ENCODE measurements around the gene SPACA1.

Gene SPACA1

DNA sequence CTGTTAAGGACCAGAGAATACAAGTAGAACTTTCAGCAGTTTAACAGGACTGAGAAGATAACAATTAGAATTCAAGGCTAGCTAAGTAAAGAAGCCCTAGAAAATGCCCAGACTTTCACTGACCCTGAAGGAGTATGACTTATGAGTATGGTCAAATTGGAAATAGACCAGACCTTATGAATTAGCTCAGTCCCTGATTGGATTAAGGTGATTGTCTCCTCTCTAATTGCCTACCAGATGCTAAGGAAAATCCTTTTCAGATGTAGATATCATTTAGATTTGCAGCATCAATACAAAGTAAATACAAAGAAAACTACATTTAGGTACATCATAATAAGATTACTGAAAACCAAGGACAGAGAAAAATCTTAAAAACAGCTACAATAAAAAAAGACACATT, 59.6 kb downstream of the SPACA1 start:
- no peak for DNase-seq

DNA sequence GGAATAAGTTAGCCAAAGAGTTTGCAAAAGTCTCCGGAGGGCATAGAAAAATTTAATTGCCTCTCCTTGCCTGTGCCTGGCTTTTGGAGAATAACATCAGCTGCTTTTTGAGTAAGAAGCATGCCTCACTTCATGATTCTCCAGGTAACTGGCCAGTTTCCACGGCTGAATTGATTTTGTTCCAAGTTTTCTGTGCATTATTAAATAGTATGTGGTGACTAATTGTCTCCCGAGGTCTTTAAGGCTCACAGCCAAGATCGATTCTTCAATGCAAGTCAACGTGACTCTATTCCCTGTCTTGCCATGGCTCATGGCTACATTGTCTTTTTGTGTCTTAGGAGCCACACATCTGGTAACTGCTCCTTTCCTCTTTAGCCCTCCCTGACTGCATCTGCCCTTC, 64.3 kb downstream of the SPACA1 start:
- DNase-seq = no peak

DNA sequence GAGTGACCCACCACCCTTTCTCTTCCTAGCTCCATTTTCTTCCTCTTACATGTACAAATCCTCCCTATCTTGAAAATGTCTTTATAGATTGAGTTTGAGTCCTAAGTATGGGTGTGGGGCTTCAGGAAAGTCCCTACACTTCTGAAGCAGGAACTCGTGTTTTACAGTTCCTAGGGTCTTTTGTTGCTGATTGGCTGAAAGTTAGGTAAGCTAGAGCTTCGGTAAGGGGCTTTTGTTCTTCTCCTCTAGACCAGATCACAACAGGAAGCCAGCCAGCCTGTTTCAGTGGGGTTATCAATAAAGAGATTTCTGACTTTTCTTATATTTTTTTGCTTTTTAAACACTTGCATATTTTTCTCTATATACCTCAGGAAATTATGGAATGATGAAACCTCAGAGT, 67.2 kb downstream of the SPACA1 start:
- DNase-seq = no peak

DNA sequence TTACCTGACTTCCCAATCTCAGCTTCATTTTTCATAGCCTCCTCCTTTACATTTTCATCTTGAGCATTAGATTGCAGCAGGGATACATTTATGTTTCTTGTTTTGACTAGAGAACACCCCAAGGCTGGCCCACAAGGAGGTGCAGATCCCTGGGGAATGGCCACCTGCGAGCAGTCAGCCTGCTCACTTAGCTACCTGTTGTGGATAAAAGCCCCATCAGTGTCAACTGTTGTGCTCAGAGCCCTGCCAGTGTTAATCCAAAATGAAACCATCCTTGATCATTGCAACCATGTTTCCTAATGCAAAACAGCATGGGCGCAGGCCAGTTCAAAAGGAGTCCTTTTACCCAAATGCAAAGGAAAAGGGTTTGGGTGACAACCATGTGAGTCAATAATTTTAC, 67.7 kb downstream of the SPACA1 start:
- no peak for DNase-seq

DNA sequence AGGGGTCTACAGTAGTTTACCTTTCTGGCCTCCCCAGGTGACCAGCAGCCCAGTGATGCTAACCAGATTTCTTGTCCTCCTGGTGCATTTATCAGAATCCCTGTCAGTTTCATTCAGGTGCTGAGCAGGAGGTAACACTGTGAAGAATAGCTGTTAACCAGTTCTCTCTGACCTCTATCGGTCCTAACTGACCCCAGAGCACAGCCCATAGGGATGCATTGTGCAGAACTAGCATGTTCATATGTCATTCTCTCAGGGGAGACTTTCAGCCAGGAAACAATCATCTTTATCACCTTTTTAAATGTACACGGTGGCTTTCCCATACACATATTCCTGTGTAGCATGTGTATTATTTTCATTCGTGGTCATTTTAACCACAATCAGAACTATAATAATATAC, 68.6 kb downstream of the SPACA1 start:
- DNase-seq = no peak
